ENCODE results near the gene ACTN1. TPM values are rescaled to one million over a fixed set of nuclear protein-coding genes. Genes with fewer than 3 reads are reported as not detected.

The ACTN1 gene
- total and polyA plus RNA-seq, 2 of the 8 experiments (the other 6 are each of a cell fraction or from before 2014, with no cell fraction given) = 236 to 262 TPM

GRCh38 chr14:68953196-68953555, 25.9 kb downstream of the ACTN1 start:
- H2BK20ac ChIP-seq (ENCODE audit: low read length) = no peak overlapping the region
- peaks cover 0 to 7% (median 4%) of the 10 kb centered on the region in 4 experiments; a peak in 6 of 7 replicates for H3K4me1 ChIP-seq (replicated peaks in 1 of 4; ENCODE audit: control insufficient read depth in 3 of 4, insufficient read depth in 4 of 4, low read length in 3 of 4)
- peaks cover 11 to 33% of the 10 kb centered on the region in 2 experiments for H4K20me1 ChIP-seq (replicated peaks in 1 of 2; ENCODE audit: control insufficient read depth in 1 of 2, insufficient read depth in 2 of 2, low read length in 2 of 2)
- H2BK12ac ChIP-seq (ENCODE audit: low read depth, low read length) = no peak overlapping the region
- no peak overlapping the region for H2AFZ ChIP-seq (ENCODE audit: low read length)
- ChIA-PET POLR2A (ENCODE audit: partially characterized antibody) (interaction anchor here (0.8 to 1.0 kb wide), 2 partner anchors 17 to 34 kb away, joined by 3 to 5 read pairs; no protein-coding TSS in a partner anchor), CTCF (ENCODE audit: partially characterized antibody) (interaction anchor here (0.6 to 19.1 kb wide), 6 partner anchors 21 to 544 kb away, joined by 3 to 291 read pairs (median 4); no protein-coding TSS in a partner anchor)
- peak overlapping the region; percentile 71 for H2BK5ac ChIP-seq (ENCODE audit: low read depth, low read length)
- H3K27me3 ChIP-seq (replicated peaks in 1 of 4; ENCODE audit: control insufficient read depth in 3 of 4, extremely low read depth in 1 of 4, insufficient read depth in 3 of 4, low read length in 3 of 4) = no peaks in the 10 kb centered on the region; a peak in 1 of 7 replicates
- no peak overlapping the region for H4K5ac ChIP-seq (ENCODE audit: insufficient read length, low read depth, low read length)
- DNase-seq (ENCODE audit: low read depth in 1 of 2, low spot score in 2 of 2) (no peak), FAIRE-seq (no peak)
- WGBS, 2 experiments (ENCODE audit: extremely low coverage in 1 of 2, insufficient coverage in 1 of 2, insufficient read length in 1 of 2, insufficient replicate concordance in 2 of 2, low coverage in 1 of 2, low lambda C conversion rate in 2 of 2, missing lambda C conversion rate in 1 of 2) = 96% methylated on average over 4 of the region's 4 CpGs; no CpG with 5 or more reads in 1 of the 2 experiments
- H2AK5ac ChIP-seq (ENCODE audit: low read depth, low read length) = no peak overlapping the region
- no peak overlapping the region for H2BK120ac ChIP-seq (replicated peaks; ENCODE audit: low read depth, low read length)
- H3K79me1 ChIP-seq (ENCODE audit: low read depth, low read length) = peaks cover 38% of the 10 kb centered on the region
- H3K36me3 ChIP-seq (ENCODE audit: control insufficient read depth in 2 of 4, insufficient read depth in 4 of 4, low read length in 3 of 4) = peaks cover 0 to 8% (median 4%) of the 10 kb centered on the region in 4 experiments; a peak in 3 of 8 replicates
- no peak overlapping the region for H3K4ac ChIP-seq (replicated peaks; ENCODE audit: insufficient read length, low read depth, low read length)
- H3K23ac ChIP-seq (ENCODE audit: insufficient read length) = no peak overlapping the region
- no peaks in the 10 kb centered on the region for H3K23me2 ChIP-seq (ENCODE audit: low read depth, low read length)
- H3K4me2 ChIP-seq (ENCODE audit: insufficient read depth in 1 of 2, low read depth in 2 of 2, low read length in 2 of 2) = no peak overlapping the region
- no peak overlapping the region for H4K91ac ChIP-seq (replicated peaks; ENCODE audit: insufficient read length, low read length)
- H4K8ac ChIP-seq (ENCODE audit: extremely low read depth, insufficient read depth, low read length) = no peak overlapping the region; the same call in 1 of the 2 replicates
- no peak overlapping the region for H3K9ac ChIP-seq (replicated peaks in 1 of 4; ENCODE audit: extremely low read depth in 1 of 4, low read depth in 3 of 4, low read length in 3 of 4)
- 0 out of 2 replicates have a peak overlapping the region, but pooled peaks have one; percentile 12 for H2BK15ac ChIP-seq (ENCODE audit: low read length)
- H3K14ac ChIP-seq (ENCODE audit: insufficient read length) = no peak overlapping the region
- H3K79me2 ChIP-seq (ENCODE audit: control insufficient read depth in 1 of 2, insufficient read depth in 2 of 2, low read length in 2 of 2) = peaks cover 16 to 97% of the 10 kb centered on the region in 2 experiments
- no peaks in the 10 kb centered on the region for H3K9me3 ChIP-seq (ENCODE audit: insufficient read depth in 2 of 2, low read depth in 1 of 2, low read length in 1 of 2)
- H3K4me3 ChIP-seq (ENCODE audit: extremely low read depth in 1 of 4, insufficient read depth in 2 of 4, low read depth in 3 of 4, low read length in 4 of 4) = no peak overlapping the region
- no peak overlapping the region for H3K56ac ChIP-seq (replicated peaks; ENCODE audit: insufficient read length, low read depth, low read length)
- no peak overlapping the region for H3K18ac ChIP-seq (ENCODE audit: extremely low read depth, low read length)
- H3K27ac ChIP-seq (ENCODE audit: low read depth, low read length) = no peak overlapping the region
- TF ChIP-seq RBBP5 (IDR thresholded peaks at IDR 0.05; ENCODE audit: borderline replicate concordance, low read depth, low read length) (no peak), CHD2 (IDR thresholded peaks at IDR 0.05; ENCODE audit: low read length) (no peak), BACH1 (IDR thresholded peaks at IDR 0.05; ENCODE audit: low read length) (no peak), GTF2F1 (IDR thresholded peaks at IDR 0.05; ENCODE audit: borderline replicate concordance, low read depth, low read length) (no peak), BCL11A (IDR thresholded peaks at IDR 0.05; ENCODE audit: low read depth in 2 of 2, low read length in 2 of 2) (no peak), SAP30 (IDR thresholded peaks at IDR 0.05; ENCODE audit: insufficient read depth, insufficient replicate concordance, low read length) (no peak), NRF1 (IDR thresholded peaks at IDR 0.05; ENCODE audit: low read depth, low read length) (no peak), MAFK (IDR thresholded peaks at IDR 0.05; ENCODE audit: low read depth, low read length) (no peak), BRCA1 (IDR thresholded peaks at IDR 0.05; ENCODE audit: low read depth, low read length) (no peak), SUZ12 (IDR thresholded peaks at IDR 0.05; ENCODE audit: low read length) (no peak), SIN3A (conservative IDR thresholded peaks at IDR 0.05 in 1 of 2, IDR thresholded peaks at IDR 0.05 in 1 of 2; ENCODE audit: low read depth in 1 of 2, low read length in 2 of 2) (no peak), EGR1 (IDR thresholded peaks at IDR 0.05; ENCODE audit: borderline replicate concordance, low read depth, low read length) (no peak)
- TF ChIP-seq, protein P1, sequence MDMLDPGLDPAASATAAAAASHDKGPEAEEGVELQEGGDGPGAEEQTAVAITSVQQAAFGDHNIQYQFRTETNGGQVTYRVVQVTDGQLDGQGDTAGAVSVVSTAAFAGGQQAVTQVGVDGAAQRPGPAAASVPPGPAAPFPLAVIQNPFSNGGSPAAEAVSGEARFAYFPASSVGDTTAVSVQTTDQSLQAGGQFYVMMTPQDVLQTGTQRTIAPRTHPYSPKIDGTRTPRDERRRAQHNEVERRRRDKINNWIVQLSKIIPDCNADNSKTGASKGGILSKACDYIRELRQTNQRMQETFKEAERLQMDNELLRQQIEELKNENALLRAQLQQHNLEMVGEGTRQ (IDR thresholded peaks at IDR 0.05; ENCODE audit: low read length) = no peak

Data from H1 (cell line).